ENCODE data around the gene SLC9A9. TPM values are rescaled to one million over a fixed set of nuclear protein-coding genes. Genes with fewer than 3 reads are reported as not detected.

Gene SLC9A9
- total RNA-seq, 1 donor from 2014 or later: 3.5 TPM

GRCh38 chr3:143514874-143515273, 333.4 kb downstream of the SLC9A9 start:
- Mint-ChIP-seq H3K9me3 (ENCODE audit: unreplicated experiment) (no peaks in the 10 kb centered on the region), H3K4me3 (ENCODE audit: unreplicated experiment) (no peak overlapping the region), H3K27ac (ENCODE audit: unreplicated experiment) (no peak overlapping the region), H3K27me3 (ENCODE audit: unreplicated experiment) (no peaks in the 10 kb centered on the region), H3K4me1 (ENCODE audit: unreplicated experiment) (peaks cover 2% of the 10 kb centered on the region), H3K36me3 (ENCODE audit: unreplicated experiment) (no peaks in the 10 kb centered on the region)
- no peak for TF ChIP-seq CTCF (IDR thresholded peaks at IDR 0.05)
- DNase-seq (ENCODE audit: extremely low spot score, unreplicated experiment): no peak

GRCh38 chr3:143514109-143514508, 334.2 kb downstream of the SLC9A9 start:
- no peak for TF ChIP-seq CTCF (IDR thresholded peaks at IDR 0.05)
- no peak overlapping the region for H3K4me3 Mint-ChIP-seq (ENCODE audit: unreplicated experiment)
- no peaks in the 10 kb centered on the region for H3K9me3 Mint-ChIP-seq (ENCODE audit: unreplicated experiment)
- no peaks in the 10 kb centered on the region for H3K27me3 Mint-ChIP-seq (ENCODE audit: unreplicated experiment)
- no peak overlapping the region for H3K27ac Mint-ChIP-seq (ENCODE audit: unreplicated experiment)
- peaks cover 6% of the 10 kb centered on the region for H3K4me1 Mint-ChIP-seq (ENCODE audit: unreplicated experiment)
- H3K36me3 Mint-ChIP-seq (ENCODE audit: unreplicated experiment): no peaks in the 10 kb centered on the region
- DNase-seq (ENCODE audit: extremely low spot score, unreplicated experiment): no peak

GRCh38 chr3:143511174-143511879, 336.9 kb downstream of the SLC9A9 start:
- no peak overlapping the region for H3K27ac Mint-ChIP-seq (ENCODE audit: unreplicated experiment)

GRCh38 chr3:143510601-143511000, 337.7 kb downstream of the SLC9A9 start:
- no peak for DNase-seq (ENCODE audit: extremely low spot score, unreplicated experiment)
- H3K4me1 Mint-ChIP-seq (ENCODE audit: unreplicated experiment): peaks cover 26% of the 10 kb centered on the region
- no peak overlapping the region for H3K27ac Mint-ChIP-seq (ENCODE audit: unreplicated experiment)
- no peaks in the 10 kb centered on the region for H3K27me3 Mint-ChIP-seq (ENCODE audit: unreplicated experiment)
- no peak overlapping the region for H3K4me3 Mint-ChIP-seq (ENCODE audit: unreplicated experiment)
- no peaks in the 10 kb centered on the region for H3K9me3 Mint-ChIP-seq (ENCODE audit: unreplicated experiment)
- TF ChIP-seq CTCF (IDR thresholded peaks at IDR 0.05): no peak
- no peaks in the 10 kb centered on the region for H3K36me3 Mint-ChIP-seq (ENCODE audit: unreplicated experiment)

More at GRCh38 chr3:143511174-143511879, 336.9 kb downstream of the SLC9A9 start:
- no peak for TF ChIP-seq CTCF (IDR thresholded peaks at IDR 0.05)
- Mint-ChIP-seq H3K9me3 (ENCODE audit: unreplicated experiment) (no peaks in the 10 kb centered on the region), H3K36me3 (ENCODE audit: unreplicated experiment) (no peaks in the 10 kb centered on the region), H3K4me3 (ENCODE audit: unreplicated experiment) (no peak overlapping the region), H3K27me3 (ENCODE audit: unreplicated experiment) (no peaks in the 10 kb centered on the region), H3K4me1 (ENCODE audit: unreplicated experiment) (peaks cover 21% of the 10 kb centered on the region)
- no peak for DNase-seq (ENCODE audit: extremely low spot score, unreplicated experiment)

- no peak for DNase-seq (ENCODE audit: extremely low spot score, unreplicated experiment)
- no peak for TF ChIP-seq CTCF (IDR thresholded peaks at IDR 0.05)
- Mint-ChIP-seq H3K27me3 (ENCODE audit: unreplicated experiment) (no peaks in the 10 kb centered on the region), H3K4me1 (ENCODE audit: unreplicated experiment) (peaks cover 26% of the 10 kb centered on the region), H3K36me3 (ENCODE audit: unreplicated experiment) (no peaks in the 10 kb centered on the region), H3K27ac (ENCODE audit: unreplicated experiment) (peak overlapping the region; percentile 44), H3K9me3 (ENCODE audit: unreplicated experiment) (no peaks in the 10 kb centered on the region), H3K4me3 (ENCODE audit: unreplicated experiment) (no peak overlapping the region)
Observed at GRCh38 chr3:143507735-143508580, 340.3 kb downstream of the SLC9A9 start.

All from osteocyte (in vitro differentiated cells).